Right lobe of liver (tissue), 6 donors: ENCODE measurements around the gene ZDHHC13. TPM values are rescaled to one million over a fixed set of nuclear protein-coding genes. Genes with fewer than 3 reads are reported as not detected.
"Not testable (repeated sequence)": the region's sequence is repeated elsewhere in the genome, so short reads cannot be mapped to it uniquely, and the experiment has no call there.

ENCODE experiments used
- ATAC-seq, 4 donors: fragments of 200-7000 bp; cut with Tn5 transposase; one replicate each; pipeline ENCODE4 v1.9.1; 2020; ENCODE audit warnings: mild to moderate bottlenecking in 4 of 4, moderate library complexity in 4 of 4
- DNase-seq, 3 donors: peaks; one replicate each; pipeline ENCODE4 v3.0.0-alpha.2; 2020
- H3K27ac ChIP-seq, 3 donors: fragments of 200-600 bp; one replicate each; pipeline ENCODE4 v1.8.0; 2022
- H3K27me3 ChIP-seq, 2 donors: fragments of 200-600 bp; one replicate each; pipeline ENCODE4 v1.8.0; 2022
- H3K36me3 ChIP-seq, 4 donors: fragments of 200-600 bp; sonication (generic) in 1 of 4; one replicate each; pipeline versions ENCODE4 v1.5.1 to v1.8.0; 2017 to 2022; ENCODE audit warnings: control low read depth in 1 of 4
- H3K4me1 ChIP-seq, 4 donors: fragments of 200-600 bp; sonication (generic) in 1 of 4; one replicate each; pipeline versions ENCODE4 v1.5.1 to v1.8.0; 2017 to 2022; ENCODE audit warnings: control low read depth in 1 of 4
- H3K4me3 ChIP-seq, 3 donors: fragments of 200-600 bp; one replicate each; pipeline ENCODE4 v1.8.0; 2022
- H3K9me3 ChIP-seq, 4 donors: fragments of 200-600 bp; sonication (generic) in 1 of 4; one replicate each; pipeline versions ENCODE4 v1.5.1 to v1.8.0; 2017 to 2022; ENCODE audit warnings: control low read depth in 1 of 4
- POLR2A ChIP-seq: fragments of 450-650 bp; IDR thresholded peaks from one replicate; pipeline ENCODE4 v1.6.1; 2017; ENCODE audit warnings: antibody characterized with exemption, mild to moderate bottlenecking
- WGBS: methylation state at CpG from one replicate; pipeline ENCODE4 v1.1.6; 2018; ENCODE audit warnings: low coverage, low lambda C conversion rate; ENCODE audit not compliant: insufficient coverage; ENCODE audit errors: missing lambda C conversion rate; 5-methylcytosine and 5-hydroxymethylcytosine counted together
- intact Hi-C, 2 donors: fragments of 100-400 bp; cut with DNase I; formaldehyde crosslinking; loops; one replicate each; pipeline versions ENCODE4 v1.11.2 to v1.14.1; 2022
- total RNA-seq, 6 experiments: library from RNA; depleted of rRNA in 2 of 6; stranded (reverse); fragments of >200 nt in 2 of 6; fragmentation: NEBNext Ultra II Directional in 3 of 6; extraction: Animal tissue kit (Norgen Biotek cat#: 25700) in 3 of 6; gene quantifications; one replicate each; pipeline versions ENCODE4 v1.1.0 to v1.2.4, GENCODE V29; 2016 to 2023
- TF ChIP-seq, protein P1 (sequence below), 4 donors: fragments of 200-600 bp in 3 of 4; fragments of 450-650 bp in 1 of 4; IDR thresholded peaks; one replicate each; pipeline versions ENCODE4 v1.5.1 to v1.8.0; 2016 to 2022; ENCODE audit warnings: antibody characterized with exemption in 4 of 4, mild to moderate bottlenecking in 2 of 4
- donor health status: DM: no; HTN: yes; CAD: no.
- donor health status: DM: no; HTN: no; CAD: no.
- donor health status: DM: no; HTN: no; CAD: no.
- donor health status: DM: no; HTN: yes; CAD: no.
- donor health status: DM: no; HTN: yes; CAD: no.

The ZDHHC13 gene
- total RNA-seq, 6 experiments from 2014 or later = 0.73 to 4.2 (median 2.2) TPM

DNA sequence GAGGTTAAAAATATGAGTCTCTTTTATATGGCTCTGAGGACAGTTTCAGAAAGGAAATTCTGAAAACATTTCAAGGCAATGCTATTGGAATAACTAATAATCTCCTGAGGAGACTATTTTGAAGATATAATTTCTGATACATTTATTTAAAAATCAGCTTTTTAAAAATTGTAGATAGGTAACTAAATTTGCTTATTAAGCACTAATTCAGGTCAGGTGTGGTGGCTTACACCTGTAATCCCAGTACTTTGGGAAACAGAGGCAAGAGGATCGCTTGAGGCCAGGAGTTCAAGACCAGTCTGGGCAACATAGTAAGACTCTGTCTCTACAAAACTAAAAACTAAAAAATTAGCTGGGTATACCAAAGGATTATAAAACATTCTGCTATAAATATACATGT is 17.0 kb downstream of the ZDHHC13 start:
- WGBS = 90% methylated on average over 1 of the region's 1 CpG
- DNase-seq = no peak
- ATAC-seq = no peak
- Histone ChIP-seq H3K27me3 (no peaks in the 10 kb centered on the region), H3K4me3 (no peak overlapping the region), H3K9me3 (no peaks in the 10 kb centered on the region), H3K27ac (no peak overlapping the region), H3K36me3 (no peaks in the 10 kb centered on the region), H3K4me1 (no peaks in the 10 kb centered on the region)
- intact Hi-C loops = no loop called here
- TF ChIP-seq POLR2A = no peak
- TF ChIP-seq, protein P1, sequence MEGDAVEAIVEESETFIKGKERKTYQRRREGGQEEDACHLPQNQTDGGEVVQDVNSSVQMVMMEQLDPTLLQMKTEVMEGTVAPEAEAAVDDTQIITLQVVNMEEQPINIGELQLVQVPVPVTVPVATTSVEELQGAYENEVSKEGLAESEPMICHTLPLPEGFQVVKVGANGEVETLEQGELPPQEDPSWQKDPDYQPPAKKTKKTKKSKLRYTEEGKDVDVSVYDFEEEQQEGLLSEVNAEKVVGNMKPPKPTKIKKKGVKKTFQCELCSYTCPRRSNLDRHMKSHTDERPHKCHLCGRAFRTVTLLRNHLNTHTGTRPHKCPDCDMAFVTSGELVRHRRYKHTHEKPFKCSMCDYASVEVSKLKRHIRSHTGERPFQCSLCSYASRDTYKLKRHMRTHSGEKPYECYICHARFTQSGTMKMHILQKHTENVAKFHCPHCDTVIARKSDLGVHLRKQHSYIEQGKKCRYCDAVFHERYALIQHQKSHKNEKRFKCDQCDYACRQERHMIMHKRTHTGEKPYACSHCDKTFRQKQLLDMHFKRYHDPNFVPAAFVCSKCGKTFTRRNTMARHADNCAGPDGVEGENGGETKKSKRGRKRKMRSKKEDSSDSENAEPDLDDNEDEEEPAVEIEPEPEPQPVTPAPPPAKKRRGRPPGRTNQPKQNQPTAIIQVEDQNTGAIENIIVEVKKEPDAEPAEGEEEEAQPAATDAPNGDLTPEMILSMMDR (IDR thresholded peaks at IDR 0.05) = no peak

DNA sequence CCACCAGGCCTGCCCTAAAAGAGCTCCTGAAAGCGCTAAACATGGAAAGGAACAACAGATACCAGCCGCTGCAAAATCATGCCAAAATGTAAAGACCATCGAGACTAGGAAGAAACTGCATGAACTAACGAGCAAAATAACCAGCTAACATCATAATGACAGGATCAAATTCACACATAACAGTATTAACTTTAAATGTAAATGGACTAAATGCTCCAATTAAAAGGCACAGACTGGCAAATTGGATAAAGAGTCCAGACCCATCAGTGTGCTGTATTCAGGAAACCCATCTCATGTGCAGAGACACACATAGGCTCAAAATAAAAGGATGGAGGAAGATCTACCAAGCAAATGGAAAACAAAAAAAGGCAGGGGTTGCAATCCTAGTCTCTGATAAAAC is 19.9 kb downstream of the ZDHHC13 start:
- H3K27ac ChIP-seq, H3K4me3 ChIP-seq, H3K27me3 ChIP-seq, DNase-seq, H3K36me3 ChIP-seq, H3K9me3 ChIP-seq, H3K4me1 ChIP-seq, intact Hi-C loops, ATAC-seq: not testable (repeated sequence)
- 88% methylated on average over 4 of the region's 4 CpGs for WGBS

DNA sequence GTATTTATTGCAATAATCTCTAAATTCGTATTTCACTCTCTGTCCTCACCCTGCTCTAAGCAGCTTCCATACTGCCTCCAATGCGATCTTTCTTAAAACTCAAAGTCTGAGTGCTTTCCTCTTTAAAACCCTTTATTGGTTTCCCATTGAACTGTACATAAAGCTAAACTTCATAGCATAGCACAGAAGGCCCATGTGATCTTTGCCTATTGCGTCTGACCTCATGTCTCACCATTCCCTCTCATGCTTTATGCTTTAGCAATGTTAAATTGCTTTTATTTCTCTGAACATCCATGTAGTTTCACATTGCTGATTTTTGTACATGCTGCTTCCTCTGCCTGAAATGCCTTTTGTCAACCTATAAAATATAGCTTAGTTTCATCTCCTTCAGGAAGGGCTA is 28.4 kb downstream of the ZDHHC13 start:
- no peak overlapping the region for H3K27ac ChIP-seq
- 83% methylated on average over 3 of the region's 3 CpGs for WGBS
- H3K36me3 ChIP-seq = no peaks in the 10 kb centered on the region
- H3K27me3 ChIP-seq = no peaks in the 10 kb centered on the region
- TF ChIP-seq POLR2A = no peak
- TF ChIP-seq, protein P1 (IDR thresholded peaks at IDR 0.05) = no peak
- intact Hi-C loops = no loop called here
- DNase-seq (no peak), ATAC-seq (no peak)
- H3K9me3 ChIP-seq = no peaks in the 10 kb centered on the region
- H3K4me1 ChIP-seq = no peaks in the 10 kb centered on the region
- H3K4me3 ChIP-seq = no peak overlapping the region

DNA sequence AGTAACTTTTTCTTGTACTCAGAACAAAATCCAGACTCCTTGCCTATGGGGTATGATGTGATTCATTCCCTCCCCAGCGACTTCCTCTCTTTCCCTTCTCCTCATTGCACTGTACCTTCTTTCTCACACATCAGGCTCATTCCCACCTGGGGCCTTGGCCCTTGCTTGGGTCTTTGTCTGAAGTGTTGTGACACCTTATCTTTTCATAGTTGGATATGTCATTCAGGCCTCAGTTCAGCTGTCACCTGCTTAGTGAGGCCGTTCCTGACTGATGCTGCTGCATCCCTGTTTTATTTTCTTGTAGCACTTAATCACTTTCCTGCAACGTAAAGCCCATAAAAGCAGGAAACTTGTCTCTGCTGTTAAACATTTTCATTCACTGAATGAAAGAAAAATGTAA is 39.9 kb downstream of the ZDHHC13 start:
- Histone ChIP-seq H3K27me3 (no peaks in the 10 kb centered on the region), H3K9me3 (no peaks in the 10 kb centered on the region), H3K36me3 (no peaks in the 10 kb centered on the region), H3K4me1 (no peaks in the 10 kb centered on the region), H3K27ac (no peak overlapping the region), H3K4me3 (no peak overlapping the region)
- WGBS = 75% methylated on average over 3 of the region's 3 CpGs
- no peak for ATAC-seq
- no peak for DNase-seq
- TF ChIP-seq, protein P1 (IDR thresholded peaks at IDR 0.05) = no peak
- TF ChIP-seq POLR2A = no peak
- intact Hi-C loops = no loop called here

DNA sequence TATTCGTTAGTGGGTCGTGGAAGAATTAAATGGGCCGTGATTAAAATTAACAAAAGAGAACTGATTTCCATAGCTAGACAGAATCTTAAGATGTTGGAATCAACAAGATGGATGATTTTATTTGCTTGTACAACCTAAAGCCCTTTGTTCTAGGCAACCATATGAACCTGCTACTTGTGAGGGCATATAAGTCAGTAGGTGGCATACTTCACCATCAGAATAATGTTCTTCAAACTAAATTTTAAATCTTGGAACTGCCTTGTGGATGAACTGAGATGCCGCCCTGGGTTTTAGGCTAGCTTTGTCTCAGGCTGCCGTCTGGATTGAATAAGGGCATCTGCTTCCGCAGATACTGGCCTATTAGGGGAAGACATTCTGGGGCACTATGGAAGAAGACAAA is 43.9 kb downstream of the ZDHHC13 start:
- ATAC-seq (no peak), DNase-seq (no peak)
- intact Hi-C loops = no loop called here
- Histone ChIP-seq H3K4me1 (no peaks in the 10 kb centered on the region), H3K9me3 (no peaks in the 10 kb centered on the region), H3K36me3 (no peaks in the 10 kb centered on the region), H3K27ac (no peak overlapping the region), H3K4me3 (no peak overlapping the region), H3K27me3 (no peaks in the 10 kb centered on the region)
- TF ChIP-seq POLR2A = no peak
- TF ChIP-seq, protein P1 (IDR thresholded peaks at IDR 0.05) = no peak
- WGBS = 83% methylated on average over 6 of the region's 6 CpGs
